ENCODE data around the gene FAAP20.

Gene FAAP20

GRCh38 chr1:2172012-2172411 is 22.6 kb downstream of the FAAP20 start:
- ATAC-seq: no peak

GRCh38 chr1:2170211-2170610 is 24.4 kb downstream of the FAAP20 start:
- ATAC-seq: no peak
- TF ChIP-seq TOX (CRISPR knock-in tag; IDR thresholded peaks at IDR 0.05; ENCODE audit: borderline replicate concordance) (no peak), ZNF565 (CRISPR knock-in tag; conservative IDR thresholded peaks at IDR 0.05; ENCODE audit: low read depth) (no peak), OSR1 (CRISPR knock-in tag; IDR thresholded peaks at IDR 0.05) (no peak), ZC3H10 (CRISPR knock-in tag; IDR thresholded peaks at IDR 0.05) (no peak), SNAI2 (CRISPR knock-in tag; IDR thresholded peaks at IDR 0.05) (no peak), ZFP30 (CRISPR knock-in tag; IDR thresholded peaks at IDR 0.05) (no peak), CSDC2 (CRISPR knock-in tag; IDR thresholded peaks at IDR 0.05) (no peak), TSHZ2 (CRISPR knock-in tag; IDR thresholded peaks at IDR 0.05) (no peak), PATZ1 (CRISPR knock-in tag; IDR thresholded peaks at IDR 0.05; ENCODE audit: borderline replicate concordance) (no peak), CSRNP3 (CRISPR knock-in tag; IDR thresholded peaks at IDR 0.05) (no peak), ZNF8 (CRISPR knock-in tag; IDR thresholded peaks at IDR 0.05) (no peak), ESRRG (CRISPR knock-in tag; IDR thresholded peaks at IDR 0.05) (no peak), ZNF70 (CRISPR knock-in tag; IDR thresholded peaks at IDR 0.05) (no peak), ISL1 (CRISPR knock-in tag; IDR thresholded peaks at IDR 0.05) (no peak)
- TF ChIP-seq, protein P1, sequence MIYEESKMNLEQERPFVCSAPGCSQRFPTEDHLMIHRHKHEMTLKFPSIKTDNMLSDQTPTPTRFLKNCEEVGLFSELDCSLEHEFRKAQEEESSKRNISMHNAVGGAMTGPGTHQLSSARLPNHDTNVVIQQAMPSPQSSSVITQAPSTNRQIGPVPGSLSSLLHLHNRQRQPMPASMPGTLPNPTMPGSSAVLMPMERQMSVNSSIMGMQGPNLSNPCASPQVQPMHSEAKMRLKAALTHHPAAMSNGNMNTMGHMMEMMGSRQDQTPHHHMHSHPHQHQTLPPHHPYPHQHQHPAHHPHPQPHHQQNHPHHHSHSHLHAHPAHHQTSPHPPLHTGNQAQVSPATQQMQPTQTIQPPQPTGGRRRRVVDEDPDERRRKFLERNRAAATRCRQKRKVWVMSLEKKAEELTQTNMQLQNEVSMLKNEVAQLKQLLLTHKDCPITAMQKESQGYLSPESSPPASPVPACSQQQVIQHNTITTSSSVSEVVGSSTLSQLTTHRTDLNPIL (CRISPR knock-in tag; IDR thresholded peaks at IDR 0.05; ENCODE audit: low read depth): no peak

More at GRCh38 chr1:2172012-2172411, 22.6 kb downstream of the FAAP20 start:
- TF ChIP-seq ISL1 (CRISPR knock-in tag; IDR thresholded peaks at IDR 0.05) (no peak), TCF4 (CRISPR knock-in tag; IDR thresholded peaks at IDR 0.05; ENCODE audit: borderline replicate concordance) (no peak)

DNA sequence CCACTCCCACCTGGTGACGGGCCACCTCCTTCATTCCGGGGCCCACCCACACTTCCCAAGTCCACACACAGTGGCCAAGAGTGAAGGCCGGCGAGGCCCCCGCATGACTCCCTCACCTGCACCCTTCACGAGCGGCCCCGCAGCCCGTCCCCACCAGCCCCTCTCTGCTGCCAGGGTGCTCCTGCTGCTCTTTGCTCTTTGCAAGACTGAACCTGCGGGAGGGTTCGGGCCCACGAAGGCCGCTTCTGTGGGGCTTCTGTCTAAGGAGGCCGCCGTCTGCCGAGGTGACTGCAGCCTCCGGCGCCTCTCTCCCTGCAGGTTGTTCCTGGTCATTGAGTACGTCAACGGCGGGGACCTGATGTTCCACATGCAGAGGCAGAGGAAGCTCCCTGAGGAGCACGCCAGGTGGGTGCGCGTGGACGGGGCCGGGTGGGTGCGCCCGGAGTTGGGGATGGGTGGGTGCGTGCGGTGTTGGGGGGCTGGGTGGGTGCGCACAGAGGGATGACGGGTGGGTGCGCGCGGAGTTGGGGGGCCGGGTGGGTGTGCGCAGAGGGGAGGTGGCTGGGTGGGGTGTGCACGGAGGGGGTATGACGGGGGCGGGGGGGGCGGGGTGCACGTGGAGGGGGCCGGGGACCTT is 25.3 kb downstream of the FAAP20 start:
- no peak for ATAC-seq
- TF ChIP-seq SNAI2 (CRISPR knock-in tag; IDR thresholded peaks at IDR 0.05) (no peak), RARB (CRISPR knock-in tag; IDR thresholded peaks at IDR 0.05) (no peak), ARNTL (CRISPR knock-in tag; IDR thresholded peaks at IDR 0.05; ENCODE audit: borderline replicate concordance, low read depth) (no peak), BACH2 (CRISPR knock-in tag; IDR thresholded peaks at IDR 0.05; ENCODE audit: borderline replicate concordance) (no peak), CSRNP3 (CRISPR knock-in tag; IDR thresholded peaks at IDR 0.05) (no peak), TCF4 (CRISPR knock-in tag; IDR thresholded peaks at IDR 0.05; ENCODE audit: borderline replicate concordance) (no peak), ZNF70 (CRISPR knock-in tag; IDR thresholded peaks at IDR 0.05) (no peak), OSR1 (CRISPR knock-in tag; IDR thresholded peaks at IDR 0.05) (no peak), ZNF8 (CRISPR knock-in tag; IDR thresholded peaks at IDR 0.05) (no peak), PATZ1 (CRISPR knock-in tag; IDR thresholded peaks at IDR 0.05; ENCODE audit: borderline replicate concordance) (no peak)

Data from SK-N-SH treated with all-trans-retinoic acid at 6 μM for 48 hours (cell line).